ENCODE data around the gene PHEX. TPM values are rescaled to one million over a fixed set of nuclear protein-coding genes. Genes with fewer than 3 reads are reported as not detected.

The PHEX gene
- not detected for polyA plus RNA-seq

GRCh38 chrX:22032084-22032483 is at the start of gene PHEX:
Gene PHEX (plus strand): TSS chrX:22032325. CDS start chrX:22033006, 681 bp downstream.
- Mint-ChIP-seq H3K27me3 (ENCODE audit: low read depth in 3 of 3) (peaks cover 0 to 3% (median 0%) of the 10 kb centered on the region in 3 donors), H3K4me1 (no peaks in the 10 kb centered on the region), H3K9me3 (no peaks in the 10 kb centered on the region), H3K4me3 (no peak within 1 kb of the TSS), H3K36me3 (no peaks in the 10 kb centered on the region), H3K27ac (no peak within 1 kb of the TSS)
- DNase-seq: no peak

- Mint-ChIP-seq H3K4me3 (no peak overlapping the region), H3K36me3 (no peaks in the 10 kb centered on the region), H3K4me1 (peaks cover 2 to 7% of the 10 kb centered on the region in 2 donors), H3K27me3 (ENCODE audit: low read depth in 3 of 3) (peaks cover 0 to 4% (median 0%) of the 10 kb centered on the region in 3 donors), H3K27ac (peak overlapping the region in 5 of 6 donors; percentile 30 to 52 (median 37)), H3K9me3 (no peaks in the 10 kb centered on the region)
- peak; percentile 58 to 69 (median 60) for DNase-seq
Observed at GRCh38 chrX:21985332-21985777, 46.8 kb upstream of the PHEX start.

- no peaks in the 10 kb centered on the region for H3K36me3 Mint-ChIP-seq
- no peak overlapping the region for H3K27ac Mint-ChIP-seq
- no peaks in the 10 kb centered on the region for H3K9me3 Mint-ChIP-seq
- H3K4me3 Mint-ChIP-seq: no peak overlapping the region
- no peak for DNase-seq
- H3K4me1 Mint-ChIP-seq: peaks cover 2 to 7% of the 10 kb centered on the region in 2 donors
- peaks cover 0 to 1% (median 0%) of the 10 kb centered on the region in 3 donors for H3K27me3 Mint-ChIP-seq (ENCODE audit: low read depth in 3 of 3)
Observed at GRCh38 chrX:21986596-21986995, 45.5 kb upstream of the PHEX start.

GRCh38 chrX:21989384-21989783 is 42.7 kb upstream of the PHEX start:
- H3K9me3 Mint-ChIP-seq: no peaks in the 10 kb centered on the region
- peak overlapping the region in 3 of 6 donors; percentile 8 to 61 (median 21) for H3K27ac Mint-ChIP-seq
- peaks cover 2 to 7% of the 10 kb centered on the region in 2 donors for H3K4me1 Mint-ChIP-seq
- H3K4me3 Mint-ChIP-seq: no peak overlapping the region
- no peak for DNase-seq
- no peaks in the 10 kb centered on the region for H3K36me3 Mint-ChIP-seq
- peaks cover 0 to 2% (median 0%) of the 10 kb centered on the region in 3 donors for H3K27me3 Mint-ChIP-seq (ENCODE audit: low read depth in 3 of 3)

- no peaks in the 10 kb centered on the region for H3K9me3 Mint-ChIP-seq
- peaks cover 2 to 7% of the 10 kb centered on the region in 2 donors for H3K4me1 Mint-ChIP-seq
- H3K4me3 Mint-ChIP-seq: no peak overlapping the region
- peaks cover 0 to 2% (median 2%) of the 10 kb centered on the region in 3 donors for H3K27me3 Mint-ChIP-seq (ENCODE audit: low read depth in 3 of 3)
- H3K36me3 Mint-ChIP-seq: peaks cover 0 to 3% (median 0%) of the 10 kb centered on the region in 3 donors
- H3K27ac Mint-ChIP-seq: no peak overlapping the region
- no peak for DNase-seq
Observed at GRCh38 chrX:21990832-21991231, 41.3 kb upstream of the PHEX start.

- Mint-ChIP-seq H3K36me3 (peaks cover 0 to 3% (median 0%) of the 10 kb centered on the region in 3 donors), H3K4me3 (no peak overlapping the region), H3K9me3 (no peaks in the 10 kb centered on the region), H3K4me1 (peaks cover 5 to 13% of the 10 kb centered on the region in 2 donors), H3K27me3 (ENCODE audit: low read depth in 3 of 3) (peaks cover 0 to 2% (median 2%) of the 10 kb centered on the region in 3 donors), H3K27ac (no peak overlapping the region)
- DNase-seq: no peak
Observed at GRCh38 chrX:21991504-21991903, 40.6 kb upstream of the PHEX start.

- Mint-ChIP-seq H3K4me3 (no peak overlapping the region), H3K27me3 (ENCODE audit: low read depth in 3 of 3) (peaks cover 0 to 2% (median 2%) of the 10 kb centered on the region in 3 donors)
Observed at GRCh38 chrX:21993265-21993664, 38.9 kb upstream of the PHEX start.

GRCh38 chrX:21996872-21997455 is 35.2 kb upstream of the PHEX start:
- Mint-ChIP-seq H3K4me3 (peak overlapping the region in 1 of 5 donors; percentile 40), H3K4me1 (peaks cover 17 to 25% of the 10 kb centered on the region in 2 donors), H3K9me3 (no peaks in the 10 kb centered on the region), H3K27ac (peak overlapping the region in 4 of 6 donors; percentile 6 to 63 (median 38)), H3K36me3 (peaks cover 0 to 3% (median 0%) of the 10 kb centered on the region in 3 donors), H3K27me3 (ENCODE audit: low read depth in 3 of 3) (peaks cover 0 to 2% (median 2%) of the 10 kb centered on the region in 3 donors)
- DNase-seq: no peak

More at GRCh38 chrX:21993265-21993664, 38.9 kb upstream of the PHEX start:
- H3K4me1 Mint-ChIP-seq: peaks cover 19 to 31% of the 10 kb centered on the region in 2 donors
- H3K36me3 Mint-ChIP-seq: peaks cover 0 to 3% (median 0%) of the 10 kb centered on the region in 3 donors
- DNase-seq: no peak
- no peaks in the 10 kb centered on the region for H3K9me3 Mint-ChIP-seq
- no peak overlapping the region for H3K27ac Mint-ChIP-seq

- DNase-seq: no peak
- Mint-ChIP-seq H3K27ac (peak overlapping the region in 5 of 6 donors; percentile 22 to 66 (median 54)), H3K4me1 (peaks cover 17 to 25% of the 10 kb centered on the region in 2 donors), H3K27me3 (ENCODE audit: low read depth in 3 of 3) (peaks cover 0 to 5% (median 2%) of the 10 kb centered on the region in 3 donors), H3K4me3 (no peak overlapping the region), H3K36me3 (peaks cover 0 to 3% (median 0%) of the 10 kb centered on the region in 3 donors), H3K9me3 (no peaks in the 10 kb centered on the region)
Observed at GRCh38 chrX:21998037-21998436, 34.1 kb upstream of the PHEX start.

- DNase-seq: no peak
- H3K4me3 Mint-ChIP-seq: no peak overlapping the region
- peaks cover 0 to 7% of the 10 kb centered on the region in 2 donors for H3K4me1 Mint-ChIP-seq
- peaks cover 2 to 6% (median 2%) of the 10 kb centered on the region in 3 donors for H3K27me3 Mint-ChIP-seq (ENCODE audit: low read depth in 3 of 3)
- no peak overlapping the region for H3K27ac Mint-ChIP-seq
- H3K36me3 Mint-ChIP-seq: peaks cover 0 to 6% (median 5%) of the 10 kb centered on the region in 3 donors
- H3K9me3 Mint-ChIP-seq: no peaks in the 10 kb centered on the region
Observed at GRCh38 chrX:22004866-22005265, 27.3 kb upstream of the PHEX start.

- no peaks in the 10 kb centered on the region for H3K4me1 Mint-ChIP-seq
- H3K27me3 Mint-ChIP-seq (ENCODE audit: low read depth in 3 of 3): peaks cover 0 to 3% (median 2%) of the 10 kb centered on the region in 3 donors
- H3K36me3 Mint-ChIP-seq: peaks cover 0 to 3% (median 2%) of the 10 kb centered on the region in 3 donors
- H3K27ac Mint-ChIP-seq: no peak overlapping the region
- H3K9me3 Mint-ChIP-seq: no peaks in the 10 kb centered on the region
- H3K4me3 Mint-ChIP-seq: no peak overlapping the region
- no peak for DNase-seq
Observed at GRCh38 chrX:22012051-22012450, 20.1 kb upstream of the PHEX start.

- DNase-seq: no peak
- no peak overlapping the region for H3K4me3 Mint-ChIP-seq
- no peaks in the 10 kb centered on the region for H3K36me3 Mint-ChIP-seq
- peaks cover 0 to 2% (median 2%) of the 10 kb centered on the region in 3 donors for H3K27me3 Mint-ChIP-seq (ENCODE audit: low read depth in 3 of 3)
- H3K27ac Mint-ChIP-seq: no peak overlapping the region
- H3K9me3 Mint-ChIP-seq: no peaks in the 10 kb centered on the region
- H3K4me1 Mint-ChIP-seq: no peaks in the 10 kb centered on the region
Observed at GRCh38 chrX:22012931-22013330, 19.2 kb upstream of the PHEX start.

GRCh38 chrX:22015139-22015750 is 16.9 kb upstream of the PHEX start:
- no peak for DNase-seq
- no peak overlapping the region for H3K4me3 Mint-ChIP-seq
- no peaks in the 10 kb centered on the region for H3K9me3 Mint-ChIP-seq
- H3K36me3 Mint-ChIP-seq: no peaks in the 10 kb centered on the region
- H3K4me1 Mint-ChIP-seq: no peaks in the 10 kb centered on the region
- no peak overlapping the region for H3K27ac Mint-ChIP-seq
- H3K27me3 Mint-ChIP-seq (ENCODE audit: low read depth in 3 of 3): peaks cover 2 to 4% (median 2%) of the 10 kb centered on the region in 3 donors

- Mint-ChIP-seq H3K9me3 (no peaks in the 10 kb centered on the region), H3K36me3 (no peaks in the 10 kb centered on the region), H3K27me3 (ENCODE audit: low read depth in 3 of 3) (peaks cover 3 to 6% (median 4%) of the 10 kb centered on the region in 3 donors), H3K27ac (no peak overlapping the region), H3K4me1 (no peaks in the 10 kb centered on the region), H3K4me3 (no peak overlapping the region)
- no peak for DNase-seq
Observed at GRCh38 chrX:22021751-22022324, 10.3 kb upstream of the PHEX start.
